ENCODE results near the gene RHEX.

Gene RHEX

DNA sequence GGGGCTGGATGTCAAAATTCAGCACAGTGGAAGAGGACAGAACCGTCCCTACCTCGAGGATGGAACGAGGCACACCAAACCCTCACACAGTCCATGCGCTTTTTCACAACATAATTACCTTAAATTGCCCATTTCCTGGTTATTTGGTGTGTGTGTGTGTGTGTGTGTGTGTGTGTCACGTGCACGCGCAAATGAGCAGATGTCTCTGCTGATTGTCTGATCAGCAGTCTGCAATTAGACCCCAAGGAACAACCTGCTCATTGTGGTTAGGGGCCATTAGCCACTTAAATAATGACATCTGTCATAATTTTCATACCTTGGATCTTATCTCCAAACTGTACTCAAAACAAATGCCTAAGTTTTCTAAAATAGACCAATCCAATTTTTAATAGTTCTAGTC, 41.1 kb downstream of the RHEX start:
- DNase-seq (ENCODE audit: low read depth), result no peak
- no peak overlapping the region for H3K4me3 ChIP-seq (ENCODE audit: low read depth, low read length)
- no peak for TF ChIP-seq CTCF (IDR thresholded peaks at IDR 0.05; ENCODE audit: low read depth, low read length, missing control alignments)
- in situ Hi-C loops (cut with HindIII; ENCODE audit: low sequenced_read_pairs), result no loop called here

DNA sequence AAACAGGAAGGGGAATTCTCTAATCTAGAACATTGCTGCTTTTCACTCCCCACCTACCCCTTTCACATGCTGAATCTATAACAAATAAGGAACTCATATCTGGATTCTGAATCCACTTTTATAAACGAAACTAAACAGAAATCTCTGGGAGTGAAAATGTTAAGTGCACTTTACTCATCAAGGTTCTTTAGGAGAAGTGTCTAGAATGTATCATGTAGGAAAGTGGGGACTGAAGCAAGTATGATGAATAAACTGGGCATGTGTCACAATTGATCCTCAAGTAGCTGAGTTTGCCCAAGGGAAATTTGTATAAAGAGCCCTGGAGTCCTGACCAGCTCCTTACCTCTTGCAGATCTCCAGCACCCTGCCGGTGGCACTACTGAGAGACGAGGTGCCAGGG, 44.4 kb downstream of the RHEX start:
- DNase-seq (ENCODE audit: low read depth), result no peak
- H3K4me3 ChIP-seq (ENCODE audit: low read depth, low read length), result no peak overlapping the region
- in situ Hi-C loops (cut with HindIII; ENCODE audit: low sequenced_read_pairs), result no loop called here
- TF ChIP-seq CTCF (IDR thresholded peaks at IDR 0.05; ENCODE audit: low read depth, low read length, missing control alignments), result no peak

DNA sequence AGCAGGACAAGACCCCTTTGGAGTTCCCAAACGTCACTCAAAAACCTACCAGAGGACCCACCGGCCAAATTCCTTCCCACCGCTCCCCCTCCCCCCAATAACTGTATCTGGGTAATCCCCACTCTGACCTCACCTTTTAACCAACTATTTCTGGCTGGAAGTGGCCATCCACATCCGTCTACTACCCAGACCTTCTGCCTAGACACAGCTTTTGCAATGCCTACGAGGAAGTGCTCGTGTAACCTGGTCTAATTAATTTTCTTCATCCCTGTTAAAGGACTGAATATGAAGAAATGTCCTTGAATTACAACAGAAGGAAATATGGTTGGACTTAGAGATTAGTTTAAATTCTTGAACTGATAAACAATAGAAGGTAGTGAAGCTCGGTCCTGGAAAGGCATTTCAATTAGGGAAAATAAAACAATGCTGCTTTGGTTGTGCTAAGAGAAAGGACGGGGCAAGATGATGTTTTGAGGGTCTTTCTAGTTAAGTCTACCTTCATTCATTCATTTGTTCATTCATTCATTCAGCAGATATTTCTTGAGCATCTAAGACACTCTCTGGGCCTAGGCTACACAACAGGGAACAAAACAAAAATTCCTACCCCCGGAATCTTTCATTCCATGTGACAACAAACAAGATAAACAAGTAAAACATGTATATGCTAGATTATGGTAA, 45.4 kb downstream of the RHEX start:
- TF ChIP-seq CTCF (IDR thresholded peaks at IDR 0.05; ENCODE audit: low read depth, low read length, missing control alignments), result no peak
- in situ Hi-C loops (cut with HindIII; ENCODE audit: low sequenced_read_pairs), result no loop called here
- no peak for DNase-seq (ENCODE audit: low read depth)
- H3K4me3 ChIP-seq (ENCODE audit: low read depth, low read length), result no peak overlapping the region

DNA sequence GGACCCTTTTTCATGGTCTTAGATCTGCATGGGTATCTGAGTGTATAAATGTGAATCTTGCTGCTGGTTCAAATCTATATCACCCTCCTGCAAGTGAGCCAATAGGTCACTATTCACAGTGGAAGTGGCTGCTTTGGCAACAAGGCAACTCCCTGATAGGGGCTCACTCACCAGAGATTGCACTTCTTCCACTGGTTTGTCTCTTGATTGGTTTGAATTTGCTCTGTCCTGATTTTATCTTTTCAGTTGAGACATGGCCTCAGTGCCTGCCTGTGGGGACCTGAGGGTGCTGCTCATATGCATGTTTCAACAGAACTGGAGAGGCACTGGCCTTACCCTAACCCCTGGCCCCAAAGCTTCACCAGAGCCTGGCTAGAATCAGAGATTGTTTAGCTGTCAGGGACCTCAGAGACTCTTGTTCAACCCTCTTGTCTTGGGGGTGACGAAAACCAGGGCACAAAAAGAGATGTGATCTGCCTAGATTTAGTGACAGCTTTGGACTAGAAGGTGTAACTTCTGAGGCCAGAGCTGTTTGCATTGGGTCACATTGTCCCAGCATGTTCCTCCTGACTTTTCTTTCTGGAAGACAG, 47.3 kb downstream of the RHEX start:
- in situ Hi-C loops (cut with HindIII; ENCODE audit: low sequenced_read_pairs), result loop anchor here (5.0 to 25.0 kb wide), 2 partner anchors 68 to 113 kb away; no protein-coding TSS in a partner anchor
- TF ChIP-seq CTCF (IDR thresholded peaks at IDR 0.05; ENCODE audit: low read depth, low read length, missing control alignments), result no peak
- DNase-seq (ENCODE audit: low read depth), result no peak
- no peak overlapping the region for H3K4me3 ChIP-seq (ENCODE audit: low read depth, low read length)

DNA sequence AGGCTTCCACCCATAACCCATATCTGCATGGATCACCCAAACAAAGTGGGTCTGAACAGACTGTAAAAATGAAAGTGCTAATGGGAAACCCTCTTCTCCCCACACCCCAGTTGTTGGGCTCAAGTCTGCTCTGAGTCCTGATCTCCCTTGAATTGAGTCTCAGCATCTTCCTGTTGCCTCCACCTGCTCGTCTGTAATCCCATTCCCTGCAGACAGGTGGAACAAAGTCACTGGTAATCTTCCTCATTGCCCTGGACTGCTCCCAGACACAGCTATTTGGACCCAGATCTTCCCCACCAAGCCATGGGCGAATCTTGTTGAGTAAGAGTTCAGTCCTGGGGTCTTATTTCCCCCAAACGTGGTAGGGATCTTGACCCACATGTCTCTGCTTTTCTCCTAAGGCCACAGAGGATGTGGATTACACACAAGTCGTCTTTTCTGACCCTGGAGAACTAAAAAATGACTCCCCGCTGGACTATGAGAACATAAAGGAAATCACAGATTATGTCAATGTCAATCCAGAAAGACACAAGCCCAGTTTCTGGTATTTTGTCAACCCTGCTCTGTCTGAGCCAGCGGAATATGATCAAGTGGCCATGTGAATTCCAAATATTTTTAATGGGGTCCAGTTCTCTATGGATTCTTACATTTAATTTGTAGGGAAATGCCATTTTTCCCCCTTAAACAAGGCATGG, 48.5 kb downstream of the RHEX start:
- DNase-seq (ENCODE audit: low read depth), result no peak
- TF ChIP-seq CTCF (IDR thresholded peaks at IDR 0.05; ENCODE audit: low read depth, low read length, missing control alignments), result no peak
- in situ Hi-C loops (cut with HindIII; ENCODE audit: low sequenced_read_pairs), result loop anchor here (5.0 to 25.0 kb wide), 2 partner anchors 69 to 114 kb away; no protein-coding TSS in a partner anchor
- H3K4me3 ChIP-seq (ENCODE audit: low read depth, low read length), result no peak overlapping the region

- TF ChIP-seq CTCF (IDR thresholded peaks at IDR 0.05; ENCODE audit: low read depth, low read length, missing control alignments), result no peak
- in situ Hi-C loops (cut with HindIII; ENCODE audit: low sequenced_read_pairs), result loop anchor here (5.0 to 25.0 kb wide), 2 partner anchors 70 to 115 kb away; no protein-coding TSS in a partner anchor
- DNase-seq (ENCODE audit: low read depth), result no peak
- H3K4me3 ChIP-seq (ENCODE audit: low read depth, low read length), result no peak overlapping the region
Observed at GRCh38 chr1:206102292-206102936, 49.4 kb downstream of the RHEX start.

All from astrocyte of the cerebellum (primary cell).